G401.6 (cell line): Measurements from ENCODE around the gene HOXC6.
"Not testable (repeated sequence)": the region's sequence is repeated elsewhere in the genome, so short reads cannot be mapped to it uniquely, and the experiment has no call there.

Experiments
- FAIRE-seq: peaks from 2 replicates; lab custom pipeline; 2012; peaks lifted over from hg19 to GRCh38; lab: Jason Lieb, UNC

The HOXC6 gene

DNA sequence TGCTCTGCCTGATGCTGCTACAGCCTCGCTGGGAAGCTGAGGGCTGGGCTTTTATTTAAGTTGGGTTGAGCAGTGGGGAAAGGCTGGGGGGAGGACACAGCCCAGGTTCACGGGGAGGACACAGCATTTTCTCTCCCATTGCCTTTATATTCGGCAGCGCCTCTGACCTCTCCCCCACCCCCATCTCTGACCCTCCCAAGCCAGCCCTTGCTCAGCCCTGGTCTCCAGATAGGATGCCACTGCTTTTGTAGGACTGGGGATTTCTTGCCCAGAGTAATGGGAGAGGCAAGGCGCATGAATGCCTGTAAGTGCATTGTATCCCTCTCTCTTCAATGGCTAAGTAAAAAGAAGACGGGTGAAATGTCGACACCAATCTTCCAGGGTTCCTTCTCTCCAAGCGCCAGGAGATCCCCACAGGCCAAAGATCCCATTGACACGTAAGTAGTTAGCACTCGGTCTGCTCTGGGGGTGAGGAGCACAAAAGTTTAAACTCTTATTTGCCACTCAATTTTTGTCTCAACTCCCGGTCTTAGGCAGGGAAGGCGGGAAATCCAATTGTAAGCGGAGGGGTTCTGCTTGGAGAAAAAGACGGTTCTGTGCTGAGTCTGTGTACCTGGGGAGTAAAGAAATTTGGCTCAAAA is 30.0 kb downstream of the HOXC6 start:
- FAIRE-seq = no peak

DNA sequence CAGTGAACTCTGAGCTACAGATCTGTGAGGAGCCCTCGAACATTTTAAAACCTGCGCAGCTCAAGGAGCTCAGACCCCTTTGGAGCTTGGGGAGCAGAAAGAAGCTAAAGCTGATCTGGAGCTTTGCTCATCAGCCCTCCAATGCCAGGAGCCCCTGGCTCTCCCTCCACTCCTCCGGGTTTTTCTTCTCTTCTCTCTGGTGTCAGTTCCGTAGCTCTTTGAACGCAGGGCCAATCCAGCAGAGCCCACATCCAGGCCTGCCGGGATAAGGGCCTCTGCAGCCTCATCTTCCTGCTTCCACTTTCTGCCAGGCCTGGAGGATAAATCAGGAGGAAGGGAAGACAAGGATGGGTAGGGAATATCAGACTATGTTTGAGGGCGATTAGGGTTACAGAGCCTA is 31.4 kb downstream of the HOXC6 start:
- FAIRE-seq = no peak

DNA sequence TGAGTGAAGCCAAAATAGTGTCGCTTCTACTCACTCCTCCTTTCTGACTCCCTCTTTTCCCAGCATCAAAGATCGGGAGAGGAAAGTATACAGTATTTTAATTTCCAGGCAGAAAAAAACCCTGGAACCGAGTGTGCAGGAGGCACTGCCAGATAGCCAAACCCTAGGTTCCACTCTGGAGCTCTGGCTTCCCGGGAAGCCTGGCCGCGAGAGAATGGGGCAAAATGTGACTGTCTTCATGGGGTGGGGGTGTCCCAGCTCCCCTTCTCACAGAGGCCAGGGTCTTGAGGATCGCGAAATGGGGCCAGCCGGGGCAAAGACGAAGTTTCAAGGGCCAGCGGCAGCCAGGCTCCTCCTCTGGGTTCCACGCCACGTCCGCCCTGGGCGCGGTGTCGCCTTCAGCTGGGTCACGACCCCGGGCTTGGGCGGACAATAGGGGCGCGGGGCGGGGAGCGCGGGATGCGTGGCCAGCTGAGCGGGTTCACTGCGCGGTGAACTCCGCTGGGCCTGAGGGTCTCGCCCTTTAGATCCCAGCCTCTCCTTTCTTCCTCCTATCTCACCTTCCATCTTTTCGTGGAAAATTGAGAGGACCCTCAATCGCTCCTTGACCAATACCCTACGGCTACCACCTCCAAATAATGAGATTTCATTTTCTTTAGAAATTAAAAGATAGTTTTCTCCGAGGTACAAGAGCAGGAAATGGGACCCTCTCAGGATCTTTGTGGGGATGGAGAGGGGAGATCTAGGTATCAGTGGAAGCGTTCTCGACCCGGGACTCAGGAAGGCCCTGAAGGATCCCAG is 32.1 kb downstream of the HOXC6 start:
- no peak for FAIRE-seq

DNA sequence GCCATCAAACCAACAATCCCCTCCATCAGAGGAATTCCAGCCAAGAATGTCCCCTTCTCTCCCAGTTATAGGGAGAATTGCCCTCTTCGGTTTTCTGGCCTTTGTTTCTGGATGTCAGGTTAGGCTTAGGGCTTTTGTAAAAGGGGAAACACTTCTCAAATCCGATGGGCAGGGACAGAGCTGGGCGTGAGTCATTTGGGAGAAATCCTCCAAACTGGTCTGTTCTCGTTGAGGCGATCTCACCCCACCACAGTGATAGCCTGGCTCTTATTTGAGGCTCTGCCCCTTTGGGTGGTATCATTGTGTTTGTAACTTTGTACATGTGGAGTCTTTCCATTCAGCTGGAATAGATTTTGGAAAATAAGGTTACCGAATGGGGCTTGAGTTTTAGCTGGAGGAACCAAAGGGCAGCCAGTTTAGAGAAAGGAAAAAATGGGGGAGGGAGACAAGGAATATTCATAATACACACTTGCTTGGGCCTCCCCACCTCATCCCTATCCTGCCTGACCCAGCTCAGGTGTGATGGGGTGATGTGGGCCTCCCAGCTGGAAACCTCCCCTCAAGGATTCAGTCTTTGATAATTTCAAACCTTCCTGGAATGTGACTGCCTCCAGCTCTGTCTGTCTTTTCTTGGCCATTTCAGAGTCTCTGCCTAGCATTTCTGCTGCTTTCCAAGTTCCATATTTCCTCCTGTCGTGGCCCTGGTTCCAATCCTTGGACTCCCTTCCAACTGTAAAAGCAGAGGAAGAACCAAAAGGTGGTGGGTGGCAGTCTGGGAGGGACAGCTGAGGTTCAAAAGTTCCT is 32.9 kb downstream of the HOXC6 start:
- FAIRE-seq = no peak

DNA sequence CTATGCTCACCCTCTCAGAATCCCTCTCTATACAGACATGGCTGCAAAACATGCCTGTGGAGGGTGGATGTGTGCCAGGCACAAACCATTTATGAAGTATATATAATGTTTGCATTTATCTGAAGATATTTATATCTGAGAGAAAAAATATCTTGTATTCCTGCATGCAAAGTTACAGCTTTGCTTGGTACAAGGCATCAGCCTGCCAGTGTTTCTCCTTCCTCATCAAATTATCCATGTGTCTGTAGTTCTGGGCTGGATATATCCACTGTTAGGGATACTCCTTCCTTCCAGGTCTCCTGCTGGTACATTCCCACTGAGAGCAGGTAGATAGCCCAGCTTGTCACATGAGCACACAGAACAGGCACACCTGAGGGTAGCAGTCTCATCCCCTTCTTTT is 37.4 kb downstream of the HOXC6 start:
- no peak for FAIRE-seq

DNA sequence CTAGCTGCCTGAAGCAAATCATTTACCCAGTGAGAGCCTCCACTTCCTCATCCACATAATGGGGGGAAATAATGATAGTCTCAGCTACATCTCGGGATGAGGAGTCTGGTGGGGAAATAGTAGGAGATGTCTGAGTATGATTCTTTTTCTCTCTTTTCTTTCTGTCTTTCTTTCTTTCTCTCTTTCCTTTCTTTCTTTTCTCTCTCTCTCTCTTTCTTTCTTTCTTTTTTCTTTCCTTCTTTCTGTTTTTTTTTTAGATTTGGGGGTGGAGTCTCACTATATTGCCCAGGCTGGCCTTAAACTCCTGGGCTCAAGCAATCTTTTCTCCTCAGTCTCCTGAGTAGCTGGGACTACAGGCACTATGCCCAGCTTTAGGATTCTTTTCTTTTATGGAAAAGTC is 38.2 kb downstream of the HOXC6 start:
- no peak for FAIRE-seq

DNA sequence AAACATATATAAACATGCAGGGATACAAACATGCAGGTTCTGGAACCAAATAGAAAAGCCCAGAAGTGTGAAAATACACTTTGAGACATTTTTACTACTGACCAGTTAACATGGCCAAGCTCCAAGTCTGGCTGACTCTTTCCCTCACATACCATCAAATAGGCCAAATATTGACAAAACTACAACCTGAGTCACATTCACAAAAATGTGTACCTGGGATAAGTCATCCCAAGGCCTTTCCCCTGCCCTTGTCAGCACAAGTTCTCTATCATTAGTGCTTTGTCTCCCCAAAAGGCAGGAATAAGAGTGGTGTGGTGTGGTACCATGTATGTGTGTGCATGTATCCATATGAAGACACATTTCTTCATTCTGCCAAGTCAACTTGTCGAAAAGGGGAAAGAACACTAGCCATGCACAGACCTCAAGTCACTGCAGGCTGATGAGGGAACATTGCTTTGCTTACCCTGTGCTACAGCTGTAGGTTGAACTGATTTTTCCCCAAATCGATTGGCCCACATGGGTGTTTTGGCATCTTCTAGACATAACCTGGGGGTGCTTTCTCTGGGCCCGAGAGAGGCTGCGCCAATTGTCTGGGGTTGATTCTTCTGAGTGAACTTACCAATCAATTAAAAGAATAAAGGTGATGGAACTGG is 40.3 kb downstream of the HOXC6 start:
- no peak for FAIRE-seq

DNA sequence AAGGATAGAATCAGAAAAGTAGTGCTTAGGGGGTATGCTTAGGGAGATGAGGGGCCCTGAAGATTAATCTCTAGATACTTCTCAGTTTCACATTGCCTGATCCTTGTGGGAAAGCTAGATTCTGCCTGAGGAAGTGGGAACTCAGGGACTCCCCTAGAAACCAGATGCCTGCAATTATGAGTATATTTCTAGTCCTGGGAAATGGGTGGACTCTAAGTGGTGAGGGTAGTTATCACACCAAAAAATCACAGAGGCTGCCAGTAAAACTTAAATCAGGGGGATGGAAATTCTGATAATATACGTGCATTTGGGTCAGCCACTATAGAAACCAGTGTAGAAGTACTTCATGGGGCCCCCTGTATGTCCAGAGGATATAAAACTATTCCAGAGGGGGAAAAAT is 43.7 kb downstream of the HOXC6 start:
- FAIRE-seq = no peak

DNA sequence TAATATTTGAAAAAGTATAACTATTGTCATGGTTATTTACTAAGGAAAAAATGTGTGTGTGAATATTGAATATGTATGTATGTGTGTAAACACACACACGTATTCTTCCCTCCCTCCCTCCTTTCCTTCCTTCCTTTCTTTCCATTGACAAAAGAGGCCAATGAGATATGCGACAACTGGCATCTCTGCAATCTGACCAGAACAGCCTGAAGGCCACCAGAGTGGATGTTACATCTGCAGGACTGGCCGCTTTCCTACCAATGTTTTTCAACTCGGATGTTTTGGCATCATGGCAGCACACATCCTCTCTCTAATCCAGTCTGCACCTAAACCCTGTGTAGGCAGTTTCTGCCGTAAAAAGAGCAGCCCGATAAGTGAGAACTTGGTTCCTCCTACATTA is 46.1 kb downstream of the HOXC6 start:
- no peak for FAIRE-seq

DNA sequence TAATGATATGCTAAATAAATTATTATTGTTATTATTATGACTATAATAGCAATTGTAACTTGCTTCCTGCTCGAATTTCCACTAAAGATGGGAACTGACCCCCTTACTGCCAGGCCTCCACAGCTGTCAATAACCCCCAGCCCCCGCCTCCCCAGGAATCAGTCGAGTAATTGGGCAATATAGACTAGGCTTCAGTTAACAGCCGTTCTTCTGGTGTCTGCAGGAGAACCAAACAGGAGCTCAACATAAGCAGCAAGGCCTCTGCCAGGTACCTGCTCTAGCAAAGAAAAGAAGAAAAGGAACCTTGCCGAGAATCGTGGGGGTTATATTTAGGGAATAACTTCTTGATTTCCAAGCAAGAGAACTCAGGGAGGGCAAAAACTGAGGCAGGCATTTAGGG is 47.2 kb downstream of the HOXC6 start:
- FAIRE-seq = no peak

DNA sequence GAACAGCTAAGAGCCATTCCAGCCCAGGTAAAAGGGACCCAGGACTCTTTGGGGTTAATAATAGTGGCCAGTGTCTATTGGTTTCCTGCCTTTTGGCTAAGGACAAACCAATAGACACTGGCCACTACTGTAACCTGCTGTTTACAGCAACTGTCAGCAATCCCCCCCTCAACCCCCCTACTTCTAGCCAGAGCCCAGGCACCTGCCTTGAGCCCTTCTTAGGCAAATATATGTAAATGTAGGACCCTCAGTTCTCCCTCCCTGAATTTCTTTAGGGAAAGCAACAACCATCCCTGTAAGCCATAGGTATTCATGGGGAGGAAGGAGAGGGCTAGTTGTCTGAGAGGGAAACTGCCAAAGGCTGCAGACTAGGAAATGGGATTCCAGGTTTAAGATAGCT is 47.7 kb downstream of the HOXC6 start:
- FAIRE-seq = no peak

DNA sequence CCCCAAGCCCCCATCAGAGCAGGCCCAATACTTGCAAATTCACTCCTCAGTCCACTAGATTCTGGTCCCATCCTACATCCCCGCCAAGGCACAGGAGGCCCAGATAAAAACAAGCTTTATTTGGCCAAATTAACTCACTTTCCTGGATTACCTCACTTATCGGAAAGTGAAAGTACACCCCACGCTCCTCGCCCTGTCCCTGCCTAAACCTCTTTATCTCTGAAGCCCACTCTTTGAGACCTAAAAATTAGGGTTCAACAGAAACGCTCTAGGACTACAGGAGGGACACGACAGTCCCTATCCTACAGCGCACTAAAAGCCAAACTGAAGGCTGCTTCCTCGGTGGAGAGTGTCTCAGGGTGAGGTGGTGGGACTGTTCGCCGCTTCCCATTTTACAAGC is 49.6 kb downstream of the HOXC6 start:
- FAIRE-seq = not testable (repeated sequence)

DNA sequence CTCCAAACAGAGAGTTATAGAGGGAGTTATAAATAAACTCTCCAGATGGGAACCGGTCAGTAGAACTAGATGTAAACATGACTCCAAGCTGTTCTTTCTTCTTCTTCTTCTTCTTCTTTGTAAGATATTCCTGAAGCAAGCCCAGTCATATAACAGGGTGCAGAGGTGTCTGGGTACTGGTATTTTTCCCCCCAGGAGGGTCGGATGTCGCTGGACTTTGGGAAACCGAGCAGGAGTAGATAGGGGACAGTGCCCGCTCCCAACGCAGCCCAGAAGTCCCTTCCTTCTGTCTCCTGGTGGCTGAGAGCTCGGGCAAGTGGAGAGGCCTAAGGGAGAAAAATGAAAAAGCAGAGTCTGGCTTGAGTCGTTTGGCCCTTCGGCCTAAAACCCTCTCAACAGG is 50.9 kb downstream of the HOXC6 start:
- not testable (repeated sequence) for FAIRE-seq
